GM12878 (cell line): ENCODE data around the gene CACTIN. TPM values are rescaled to one million over a fixed set of nuclear protein-coding genes. Genes with fewer than 3 reads are reported as not detected.
A peak's percentile ranks its signal among the peaks of the same experiment; 100 is the strongest.

Experiments
- ATF7 ChIP-seq: fragments of 450-650 bp; IDR thresholded peaks from 2 replicates; pipeline ENCODE4 v1.6.1; 2016; ENCODE audit warnings: low read depth, mild to moderate bottlenecking
- BCL3 ChIP-seq: IDR thresholded peaks from 2 replicates; pipeline ENCODE4 v1.6.1; 2011; ENCODE audit warnings: borderline replicate concordance, low read depth, mild to moderate bottlenecking, moderate library complexity, low read length; ENCODE audit not compliant: insufficient read depth, poor library complexity, severe bottlenecking
- BMI1 ChIP-seq: fragments of 450-650 bp; IDR thresholded peaks from 2 replicates; pipeline ENCODE4 v1.6.1; 2016; ENCODE audit warnings: mild to moderate bottlenecking, moderate library complexity, borderline replicate concordance
- CBFB ChIP-seq: IDR thresholded peaks from 2 replicates; pipeline ENCODE4 v1.6.1; 2016; ENCODE audit warnings: antibody characterized with exemption, low read depth
- CHD2 ChIP-seq: IDR thresholded peaks from 2 replicates; pipeline ENCODE4 v1.6.1; 2011; ENCODE audit warnings: low read depth, low read length, improper control_type of control experiment, borderline replicate concordance
- CHD4 ChIP-seq: fragments of 200-600 bp; sonication (generic); IDR thresholded peaks from 2 replicates; pipeline ENCODE4 v1.6.1; 2016; ENCODE audit warnings: mild to moderate bottlenecking
- CREB1 ChIP-seq: IDR thresholded peaks from 2 replicates; pipeline ENCODE4 v1.6.1; 2012; ENCODE audit warnings: low read depth, mild to moderate bottlenecking, inconsistent platforms
- FOS ChIP-seq: IDR thresholded peaks from 3 replicates; pipeline ENCODE4 v1.6.1; 2011; ENCODE audit warnings: borderline replicate concordance; ENCODE audit not compliant: insufficient read length; ENCODE audit errors: extremely low read depth
- HDAC6 ChIP-seq: fragments of 200-600 bp; sonication (generic); IDR thresholded peaks from one replicate; pipeline ENCODE4 v1.8.0; 2017; ENCODE audit warnings: antibody characterized with exemption; ENCODE audit not compliant: unreplicated experiment
- IRF3 ChIP-seq: fragments of 450-650 bp; IDR thresholded peaks from 2 replicates; pipeline ENCODE4 v1.6.1; 2014; ENCODE audit warnings: mild to moderate bottlenecking
- JUND ChIP-seq: IDR thresholded peaks from 2 replicates; pipeline ENCODE4 v1.6.1; 2012; ENCODE audit warnings: low read depth, mild to moderate bottlenecking, low read length, improper control_type of control experiment, moderate library complexity
- NFYA ChIP-seq: IDR thresholded peaks from 2 replicates; pipeline ENCODE4 v1.6.1; 2011; ENCODE audit warnings: low read depth, mild to moderate bottlenecking, low read length, improper control_type of control experiment, borderline replicate concordance
- NRF1 ChIP-seq: conservative IDR thresholded peaks from 2 replicates; pipeline ENCODE4 v1.6.1; 2011; ENCODE audit warnings: mild to moderate bottlenecking, low read depth, low read length, improper control_type of control experiment
- POU2F2 ChIP-seq: IDR thresholded peaks from 3 replicates; pipeline ENCODE4 v1.6.1; 2011; ENCODE audit warnings: low read depth, mild to moderate bottlenecking, low read length, borderline replicate concordance
- RELB ChIP-seq: fragments of 450-650 bp; IDR thresholded peaks from 2 replicates; pipeline ENCODE4 v1.6.1; 2017; ENCODE audit warnings: low read depth, mild to moderate bottlenecking, moderate library complexity
- RUNX3 ChIP-seq: IDR thresholded peaks from 2 replicates; pipeline ENCODE4 v1.6.1; 2012; ENCODE audit warnings: low read length, inconsistent platforms
- SREBF1 ChIP-seq: IDR thresholded peaks from 2 replicates; pipeline ENCODE4 v1.6.1; 2012; ENCODE audit warnings: mild to moderate bottlenecking, low read length
- ZNF217 ChIP-seq: fragments of 450-650 bp; IDR thresholded peaks from 2 replicates; pipeline ENCODE4 v1.6.1; 2017; ENCODE audit warnings: antibody characterized with exemption, mild to moderate bottlenecking
- polyA plus RNA-seq, 11 experiments: library from polyadenylated mRNA; depleted of rRNA in 4 of 11; unstranded in 6 of 11; stranded (reverse) in 5 of 11; fragments of >200 nt; fragmentation: Nextera tagmentation in 4 of 11; fragmentation: Illumina TruSeq in 1 of 11; extraction: Ambion mirVana in 4 of 11; extraction: Trizol in 1 of 11; gene quantifications; 1 replicate in 1 of 11; 2 replicates in 10 of 11; pipeline versions ENCODE4 v1.2.1 to v1.2.3, GENCODE V29; 2011 to 2016; ENCODE audit warnings: inconsistent platforms in 2 of 11, missing spikeins in 2 of 11, low read depth in 1 of 11
- total RNA-seq, 4 experiments: library from RNA; depleted of rRNA in 3 of 4; stranded (reverse); fragments of >200 nt in 3 of 4; fragmentation: Illumina TruSeq in 1 of 4; extraction: Trizol in 1 of 4; gene quantifications; 2 replicates each; pipeline versions ENCODE4 v1.2.1 to v1.2.3, GENCODE V29; 2013 to 2021

Gene CACTIN
- total and polyA plus RNA-seq, 10 of the 15 experiments (the other 5 are each of a cell fraction or from before 2014, with no cell fraction given) = 0.40 to 31.4 (median 12.5) TPM

- TF ChIP-seq RELB (peak; percentile 81), FOS (peak; percentile 18), BMI1 (peak; percentile 98), NFYA (no peak), SREBF1 (no peak), POU2F2 (peak; percentile 52; the same call in 1 of the 3 replicates), ZNF217 (no peak), CREB1 (peak; percentile 82; the same call in 1 of the 2 replicates), RUNX3 (no peak), NRF1 (no peak; the same call in 1 of the 2 replicates), ATF7 (no peak), CBFB (no peak), CHD4 (no peak), BCL3 (no peak), JUND (no peak), HDAC6 (no peak), CHD2 (peak; percentile 82), IRF3 (peak; percentile 63; the same call in 1 of the 2 replicates)
- TF ChIP-seq, all 136 proteins: peak for 19
Observed at GRCh38 chr19:3572132-3572854, 54.3 kb downstream of the CACTIN start (continued).
